HG03520 (cell line): Measurements from ENCODE around the gene GABARAPL2.

Experiments
- ATAC-seq: cut with Tn5 transposase; IDR thresholded peaks from one replicate; pipeline ENCODE4 v1.9.1; 2021; ENCODE audit warnings: mild to moderate bottlenecking, moderate library complexity; ENCODE audit not compliant: unreplicated experiment

The GABARAPL2 gene

DNA sequence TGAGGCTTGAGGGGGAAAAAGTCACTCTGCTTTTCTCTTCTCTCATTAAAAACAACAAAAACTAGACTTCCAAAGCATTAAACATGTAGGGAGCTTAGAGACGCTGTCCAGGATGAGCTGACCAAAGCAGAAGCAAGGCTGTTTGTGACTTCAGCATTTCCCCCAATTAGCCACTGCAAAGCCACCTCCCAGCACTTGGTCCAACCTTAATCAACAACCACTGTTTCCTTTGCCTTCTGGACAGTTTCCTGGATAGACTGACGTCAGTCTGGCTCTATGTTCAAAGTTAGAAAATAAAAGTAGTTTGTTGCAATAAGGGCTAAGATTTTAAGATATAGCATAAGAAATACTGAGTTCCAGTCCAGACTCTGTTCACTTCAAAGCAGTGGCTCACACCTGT is 13.2 kb upstream of the GABARAPL2 start:
- no peak for ATAC-seq

DNA sequence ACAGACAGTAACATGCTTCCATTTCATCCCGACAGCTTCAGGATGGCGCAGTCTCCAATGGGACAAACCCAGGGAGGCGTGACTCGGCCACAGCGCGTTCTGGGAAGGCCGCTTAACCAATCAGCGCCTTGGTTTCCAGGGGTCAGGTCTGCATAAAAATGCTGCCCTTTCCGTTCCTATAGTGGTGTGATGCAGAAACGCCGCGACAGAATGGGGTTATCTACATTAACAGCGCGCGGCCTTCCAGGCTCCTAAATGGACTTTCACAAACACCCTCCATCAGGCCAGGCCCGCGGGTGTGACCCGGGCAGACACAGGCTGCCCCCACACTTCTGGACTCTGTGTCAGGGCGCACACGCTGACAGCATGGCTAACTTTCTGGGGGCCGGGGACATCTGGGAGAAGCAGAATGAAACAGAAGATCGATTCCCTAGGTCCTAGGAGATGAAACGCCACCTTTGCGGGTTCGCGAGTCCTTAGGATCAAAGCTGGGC is 10.9 kb upstream of the GABARAPL2 start:
- peak; percentile 19 for ATAC-seq

GRCh38 chr16:75555707-75556430 is 10.3 kb upstream of the GABARAPL2 start, which contains the start of gene TMEM231:
Gene TMEM231 (minus strand): TSS chr16:75556252. CDS start chr16:75556209, 43 bp downstream.
- ATAC-seq, result peak; percentile 96

DNA sequence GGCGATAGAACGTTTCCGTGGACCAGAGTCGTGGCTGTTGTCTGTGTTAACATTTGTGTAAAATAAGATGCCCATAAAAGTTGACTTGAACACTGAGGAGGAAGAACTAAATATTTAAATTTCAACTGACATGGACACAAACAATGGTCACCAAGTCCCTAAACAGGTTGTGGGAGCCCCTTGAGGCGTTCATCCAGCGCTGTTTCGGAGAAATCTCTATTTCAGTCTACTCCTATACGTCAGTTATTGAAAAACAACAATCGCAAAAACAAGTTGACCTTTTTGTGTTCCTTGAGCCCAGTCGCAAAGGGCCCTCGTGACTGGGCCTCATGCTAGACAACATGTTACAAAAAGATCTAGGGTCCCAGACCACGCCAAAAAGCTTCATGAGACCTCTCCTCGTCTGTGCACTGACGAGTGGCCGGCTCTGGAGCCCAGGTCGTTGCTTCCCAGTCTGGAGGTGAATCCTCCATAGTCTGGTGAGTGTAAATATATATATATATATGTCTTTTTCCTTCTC is 9.7 kb upstream of the GABARAPL2 start:
- no peak for ATAC-seq

DNA sequence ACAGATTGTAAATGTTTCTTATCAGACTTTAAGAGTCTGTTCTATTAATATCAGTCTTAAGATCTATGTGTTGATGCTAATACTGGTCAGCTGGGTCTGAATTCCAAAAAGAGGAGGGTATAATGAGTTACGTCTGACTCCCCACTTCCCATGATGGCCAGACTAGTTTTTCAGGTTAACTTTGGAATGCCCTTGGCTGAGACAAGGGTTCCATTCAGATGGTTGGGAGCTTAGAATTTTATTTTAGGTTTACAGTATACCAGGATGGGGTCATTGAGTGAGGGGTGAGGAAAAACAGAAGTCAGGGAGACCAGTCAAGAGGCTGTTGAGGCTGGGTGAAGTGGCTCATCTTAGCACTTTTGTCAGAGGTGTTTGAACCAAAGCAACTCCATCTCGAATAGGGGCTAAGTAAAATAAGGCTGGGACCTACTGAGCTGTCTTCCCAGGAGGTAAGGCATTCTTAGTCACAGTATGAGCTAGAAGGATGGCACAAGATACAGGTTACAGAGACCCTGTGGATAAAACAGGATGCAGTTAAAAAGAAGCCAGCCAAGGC is 7.3 kb upstream of the GABARAPL2 start:
- no peak for ATAC-seq

GRCh38 chr16:75559564-75560372 is 6.4 kb upstream of the GABARAPL2 start:
- no peak for ATAC-seq

DNA sequence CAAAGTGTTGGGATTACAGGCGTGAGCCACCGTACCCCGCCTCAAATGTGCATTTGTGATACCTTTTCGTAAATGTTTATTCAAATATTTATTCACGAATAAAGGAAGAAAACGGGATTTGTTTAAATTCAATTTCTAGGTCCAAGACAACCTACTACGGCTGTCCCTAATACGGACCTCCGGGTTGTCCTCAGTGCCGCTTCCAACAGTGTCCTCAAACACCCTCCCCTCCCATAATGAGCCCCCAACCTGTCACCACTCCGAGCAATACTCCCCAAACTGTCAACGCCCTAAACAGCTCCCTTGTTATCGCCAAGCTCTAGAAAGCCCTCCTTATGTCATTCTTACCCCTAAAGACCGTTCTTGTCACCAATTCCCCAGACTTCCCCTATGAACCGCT is 539 bp upstream of the GABARAPL2 start:
- ATAC-seq, result peak; percentile 2

GRCh38 chr16:75566758-75567255 is 628 bp downstream of the GABARAPL2 start:
- no peak for ATAC-seq

DNA sequence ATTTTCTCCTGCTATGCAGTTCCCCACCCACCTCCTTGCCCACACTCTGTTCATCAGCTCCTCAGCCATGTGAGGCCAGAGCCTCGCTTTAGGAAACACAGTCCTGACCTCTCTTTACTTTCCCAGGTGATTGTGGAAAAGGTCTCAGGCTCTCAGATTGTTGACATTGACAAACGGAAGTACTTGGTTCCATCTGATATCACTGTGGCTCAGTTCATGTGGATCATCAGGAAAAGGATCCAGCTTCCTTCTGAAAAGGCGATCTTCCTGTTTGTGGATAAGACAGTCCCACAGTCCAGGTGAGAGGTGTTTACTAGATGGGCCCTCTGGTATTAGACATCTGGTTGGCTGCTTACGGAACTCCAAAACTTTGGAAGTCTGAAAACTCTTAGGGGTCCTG is 1.7 kb downstream of the GABARAPL2 start:
- ATAC-seq, result no peak

DNA sequence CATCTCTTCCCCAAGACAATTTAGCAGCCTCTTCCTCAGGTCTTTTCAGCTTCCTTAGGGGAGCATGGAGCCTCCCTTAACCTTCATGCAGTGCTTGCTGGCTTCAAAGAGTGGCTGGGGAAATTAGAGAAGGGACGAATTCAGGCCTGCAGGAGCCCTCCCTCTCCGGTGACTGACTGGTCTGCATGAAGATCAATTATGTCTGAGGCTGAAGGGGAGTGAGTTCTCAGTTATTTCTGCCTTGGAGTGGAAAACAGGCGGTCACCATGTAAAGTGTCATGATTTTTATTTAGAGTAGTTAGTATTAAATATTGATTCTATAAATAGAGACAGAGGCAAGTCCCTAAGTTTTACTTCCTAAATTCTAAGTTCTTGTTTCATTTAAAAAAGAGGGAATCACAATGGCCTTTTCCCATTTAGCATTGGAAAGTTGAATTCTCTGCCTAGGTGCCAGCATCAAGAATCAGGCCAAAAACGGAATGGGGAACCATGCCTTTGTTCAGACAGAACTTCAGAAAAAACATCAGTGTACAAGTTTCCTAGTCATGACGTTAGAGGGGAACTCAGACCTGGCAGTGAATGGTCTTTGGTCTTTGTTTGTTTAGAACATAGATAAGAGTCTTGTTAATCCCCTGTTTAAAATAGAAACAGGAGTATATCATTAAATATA is 4.4 kb downstream of the GABARAPL2 start:
- no peak for ATAC-seq

DNA sequence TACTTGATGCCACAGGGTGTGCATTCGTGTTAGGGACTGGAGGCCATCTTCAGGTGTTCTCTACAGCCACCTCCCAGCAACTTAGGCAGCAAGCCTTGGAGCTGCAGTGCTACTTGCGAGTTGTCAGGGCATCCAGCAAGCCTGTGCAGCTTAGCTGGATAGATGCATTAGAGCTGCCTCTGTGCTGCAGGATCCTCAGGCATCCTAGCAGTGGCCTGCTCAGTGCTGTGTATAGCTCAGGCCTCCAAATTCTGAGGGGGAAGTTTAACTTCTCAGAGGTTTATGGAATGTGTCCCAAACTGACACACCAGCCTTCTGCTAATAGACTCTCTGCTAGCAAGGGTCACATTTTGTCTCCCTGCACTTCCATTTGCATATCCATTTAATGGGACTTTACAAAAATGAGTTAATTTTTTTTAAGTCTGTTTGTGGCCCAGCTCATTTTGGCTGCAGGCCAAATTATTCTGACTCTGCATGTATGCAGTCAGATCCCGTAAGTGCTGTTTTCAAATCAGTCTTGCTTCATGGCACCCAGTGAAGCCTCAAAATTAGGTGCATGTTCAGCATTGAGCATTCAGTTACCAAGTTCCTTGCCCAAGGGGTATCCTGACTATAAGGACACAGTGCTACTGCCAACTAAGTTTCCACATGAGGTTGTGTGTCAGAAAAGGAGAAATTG is 6.8 kb downstream of the GABARAPL2 start:
- ATAC-seq, result no peak

GRCh38 chr16:75573955-75574354 is 7.8 kb downstream of the GABARAPL2 start:
- ATAC-seq, result no peak

DNA sequence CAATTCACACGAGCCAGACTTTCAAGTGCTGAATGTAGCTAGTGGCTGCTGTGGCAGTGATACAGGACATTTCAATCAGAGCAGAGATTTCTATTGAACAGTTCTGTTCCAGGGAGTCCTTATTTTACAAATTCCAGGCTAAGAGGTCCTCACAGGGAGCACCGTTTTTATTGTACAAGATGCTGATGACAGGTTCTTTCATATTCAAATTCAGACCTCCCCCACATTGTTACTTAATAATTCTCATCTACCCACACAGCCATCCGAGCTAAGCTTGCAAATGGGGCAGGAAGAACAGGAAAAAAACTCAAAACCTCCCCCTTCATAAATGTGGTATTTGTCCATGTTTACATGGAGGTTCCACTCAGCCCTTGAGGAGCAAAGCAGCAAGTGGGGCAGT is 9.8 kb downstream of the GABARAPL2 start:
- ATAC-seq, result no peak

DNA sequence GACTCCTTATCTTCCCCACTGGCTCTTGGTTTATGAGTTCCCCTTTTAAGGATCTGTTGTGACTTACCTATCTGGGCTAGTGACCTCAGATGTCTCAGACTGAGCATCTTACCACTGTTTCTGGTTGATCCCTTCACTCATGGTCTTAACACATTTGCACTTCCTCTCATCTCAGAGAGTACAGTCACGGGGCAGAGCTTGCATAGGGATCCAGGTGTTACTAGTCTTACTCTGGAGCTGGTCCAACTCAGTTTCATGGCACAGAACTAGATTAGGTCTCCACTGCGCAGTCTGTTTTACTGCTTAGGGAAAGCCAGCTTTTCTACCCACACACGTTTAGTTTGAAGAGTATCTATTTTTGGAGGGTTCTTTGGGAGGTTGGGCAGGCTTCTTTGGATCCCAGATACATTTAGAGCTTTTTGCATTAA is 10.2 kb downstream of the GABARAPL2 start:
- ATAC-seq, result peak; percentile 48

DNA sequence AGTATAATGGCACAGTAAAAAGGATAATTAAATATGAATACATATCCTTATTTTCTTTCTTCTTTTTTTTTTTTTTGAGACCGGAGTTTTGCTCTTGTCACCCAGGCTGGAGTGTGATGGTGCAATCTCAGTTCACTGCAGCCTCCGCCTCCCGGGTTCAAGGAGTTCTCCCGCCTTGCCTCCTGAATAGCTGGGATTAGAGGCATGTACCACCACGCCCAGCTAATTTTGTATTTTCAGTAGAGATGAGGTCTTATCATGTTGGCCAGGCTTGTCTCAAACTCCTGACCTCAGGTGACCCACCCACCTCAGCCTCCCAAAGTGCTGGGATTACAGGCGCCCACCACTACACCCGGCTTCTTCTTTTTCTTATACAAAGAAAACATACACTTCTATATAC is 12.0 kb downstream of the GABARAPL2 start:
- ATAC-seq, result no peak

- ATAC-seq, result no peak
These were observed 12.5 kb downstream of the GABARAPL2 start for GRCh38 chr16:75578725-75579124.

DNA sequence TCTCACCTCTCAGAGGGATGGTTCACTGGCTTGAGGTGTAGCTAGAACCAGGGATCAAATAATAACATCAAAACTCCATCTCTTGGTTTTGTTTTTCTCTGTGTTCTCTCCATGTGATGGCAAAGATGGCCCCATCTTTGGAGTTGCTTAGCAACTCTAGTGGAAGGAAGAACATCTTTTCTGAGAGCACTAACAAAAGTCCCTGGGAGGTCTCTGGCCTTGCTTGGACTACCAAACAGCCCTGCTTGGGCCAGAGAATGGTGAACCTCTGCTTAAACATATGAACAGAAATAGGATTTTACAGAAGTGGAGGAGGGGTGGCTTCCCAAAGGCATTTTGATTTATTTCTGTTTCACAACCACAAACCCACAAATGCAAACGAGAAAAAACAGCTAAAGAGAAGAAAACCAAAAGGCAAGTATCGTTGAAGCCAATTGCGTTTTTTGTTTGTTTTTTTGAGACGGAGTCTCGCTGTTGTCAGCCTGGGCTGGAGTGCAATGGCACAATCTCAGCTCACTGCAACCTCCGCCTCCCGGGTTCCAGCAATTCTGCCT is 13.2 kb downstream of the GABARAPL2 start:
- peak; percentile 39 for ATAC-seq

- peak; percentile 69 for ATAC-seq
These were observed 17.9 kb downstream of the GABARAPL2 start for GRCh38 chr16:75584108-75584507.

GRCh38 chr16:75588716-75589115 is 22.5 kb downstream of the GABARAPL2 start:
- ATAC-seq, result no peak

DNA sequence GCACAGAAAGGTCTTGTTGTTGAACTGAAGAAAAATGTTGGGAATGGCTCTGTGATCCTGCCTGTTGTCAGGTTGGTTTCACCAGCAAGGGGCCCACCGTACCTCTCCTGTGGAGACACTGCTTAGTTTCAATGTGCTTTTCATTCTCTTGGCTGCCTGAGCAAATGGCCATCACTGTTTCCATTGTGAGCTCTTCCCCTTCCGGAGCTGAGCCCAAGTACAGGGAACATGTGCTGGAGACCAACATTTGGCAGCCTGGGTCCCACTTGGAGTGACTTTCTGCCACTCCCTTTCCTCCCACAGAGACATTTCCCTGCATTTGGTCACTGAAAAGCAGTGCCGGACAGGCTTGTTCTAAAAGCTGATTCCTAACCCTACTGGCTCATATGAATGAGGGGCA is 23.1 kb downstream of the GABARAPL2 start:
- ATAC-seq, result no peak
